Stimulated activated CD4-positive, alpha-beta T cell treated with anti-CD3 and anti-CD28 coated beads, Interleukin-2, amount 100 ng/mL, for 24 hours (primary cell): ENCODE results near the gene ABHD10.

Experiments
- DNase-seq, 2 donors: peaks; one replicate each; pipeline ENCODE4 v3.0.0-alpha.2; 2020

ABHD10 gene

DNA sequence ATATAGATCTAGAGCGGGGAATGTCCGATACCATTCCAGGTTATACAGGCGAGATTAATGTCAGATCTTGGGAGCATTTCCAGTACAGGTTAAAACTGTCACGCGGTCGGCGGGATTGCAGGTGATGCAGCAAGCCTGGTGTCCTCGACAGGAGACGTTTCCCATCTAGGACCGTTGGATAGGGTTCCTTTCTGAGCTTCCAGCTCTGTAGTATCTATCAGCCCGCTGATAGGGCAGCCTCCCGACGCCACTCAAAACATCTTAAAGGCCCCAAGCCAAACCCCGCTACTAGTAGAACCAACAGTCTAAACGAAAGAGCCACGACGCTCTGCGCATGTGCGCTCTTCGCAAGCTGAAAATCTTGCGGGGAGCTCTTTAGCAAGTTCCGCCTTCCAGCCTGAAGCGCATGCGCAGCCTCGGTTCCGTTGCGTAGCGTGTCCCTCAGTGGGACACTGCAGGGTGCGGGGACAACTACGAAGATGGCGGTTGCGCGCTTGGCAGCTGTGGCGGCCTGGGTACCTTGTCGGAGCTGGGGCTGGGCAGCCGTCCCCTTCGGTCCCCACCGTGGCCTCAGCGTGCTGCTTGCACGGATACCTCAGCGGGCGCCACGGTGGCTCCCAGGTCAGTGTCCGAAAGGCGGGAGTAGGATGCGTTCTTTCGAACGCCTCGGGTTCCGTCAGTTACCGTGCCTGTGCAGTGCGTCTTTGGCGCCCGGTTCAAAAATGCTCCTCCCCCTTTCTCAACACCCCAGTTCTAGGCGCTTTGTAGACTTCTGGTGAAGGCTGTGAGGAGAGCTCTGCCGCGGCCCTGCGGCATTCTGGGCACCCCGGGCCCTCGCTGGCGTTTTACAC lies at the start of gene ABHD10:
Gene ABHD10 (plus strand): TSS at position 444 of the 851 bp plus-strand sequence. CDS start 36 bp downstream, at position 480.
- peak; percentile 97 to 98 for DNase-seq

DNA sequence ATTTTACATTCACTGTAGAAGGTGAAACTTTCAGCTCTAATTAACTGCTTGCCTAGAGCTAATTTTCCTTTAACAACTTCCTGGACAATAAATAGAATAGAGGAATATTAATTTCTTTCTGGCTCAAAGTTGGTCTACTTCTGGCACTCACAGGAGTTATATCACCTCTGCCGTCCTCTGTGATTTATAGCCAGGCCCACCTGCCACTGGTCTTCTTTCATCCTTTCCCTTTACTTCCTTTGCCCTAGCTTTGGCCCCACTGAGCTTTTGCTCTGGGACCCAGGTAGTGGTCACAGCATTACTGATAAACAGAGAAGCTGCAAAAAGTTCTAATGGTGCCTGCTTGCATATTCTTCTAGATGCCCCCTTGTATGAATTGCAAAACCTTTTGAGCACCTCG lies 49.3 kb upstream of the ABHD10 start:
- DNase-seq: no peak

DNA sequence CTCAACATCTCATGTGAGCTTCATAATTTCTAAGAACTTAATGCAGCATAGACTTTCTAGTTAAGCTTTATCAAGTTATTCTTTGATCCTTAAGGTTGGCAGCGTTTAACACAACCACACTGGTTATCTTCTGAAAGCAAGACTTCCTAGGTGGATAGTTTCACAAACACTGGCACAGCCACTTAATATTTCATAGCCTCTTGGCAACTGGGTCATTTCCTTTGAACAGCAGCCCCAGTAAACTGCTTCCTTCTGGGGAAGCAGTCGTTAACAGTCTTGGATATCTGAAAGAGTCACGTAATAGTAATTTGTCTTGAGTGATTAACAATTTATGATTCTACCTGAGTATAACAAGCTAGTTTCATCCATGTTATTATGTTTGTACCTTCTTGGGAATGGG lies 45.9 kb upstream of the ABHD10 start:
- no peak for DNase-seq

DNA sequence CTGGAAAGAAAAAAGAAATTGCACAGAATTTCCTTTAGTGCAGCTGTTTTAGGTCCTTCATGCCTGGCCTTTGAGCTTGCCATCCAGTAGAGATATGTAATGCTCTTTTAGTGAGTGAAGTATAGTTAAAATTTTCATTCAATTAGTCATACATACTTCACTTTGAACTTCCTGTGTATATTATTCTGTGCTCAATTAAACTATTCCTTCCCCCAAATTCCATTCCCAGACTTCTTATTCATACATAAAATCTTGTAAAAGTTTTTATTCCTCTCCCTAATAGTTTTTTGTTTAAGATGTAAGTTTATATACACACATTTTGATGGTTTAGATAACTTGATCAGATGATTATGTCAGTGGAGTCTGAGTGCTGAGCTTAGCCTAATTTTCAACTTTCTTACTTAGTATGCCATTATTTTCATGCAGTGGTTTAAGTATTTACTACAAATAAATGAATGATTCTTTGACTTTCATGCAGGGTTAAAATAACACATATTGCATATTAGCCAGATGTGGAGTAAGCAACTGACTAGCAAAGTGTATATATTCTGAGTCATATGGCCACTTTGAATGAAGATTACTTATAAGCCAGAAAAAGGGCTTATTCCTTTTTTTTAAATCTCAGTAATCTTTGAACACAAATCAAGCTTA lies 42.5 kb upstream of the ABHD10 start:
- no peak for DNase-seq

DNA sequence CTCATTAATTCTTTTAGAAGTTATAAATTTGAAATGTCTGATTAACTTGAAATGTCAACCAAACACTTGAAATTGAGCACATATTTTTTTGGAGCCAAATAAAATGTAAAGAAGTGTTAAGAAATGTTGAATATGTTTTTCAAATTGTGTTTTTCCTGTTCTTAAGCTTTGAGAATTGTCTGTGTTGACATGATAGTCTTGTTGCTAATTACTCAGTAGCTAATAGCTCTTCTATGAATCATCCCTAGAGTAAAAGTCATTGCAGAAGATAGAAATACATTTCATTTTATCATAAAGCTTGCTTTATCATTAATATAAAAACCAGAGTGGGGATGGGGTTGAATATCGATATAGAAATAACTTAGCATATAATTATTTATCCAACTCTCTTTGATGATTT lies 41.9 kb upstream of the ABHD10 start:
- no peak for DNase-seq

DNA sequence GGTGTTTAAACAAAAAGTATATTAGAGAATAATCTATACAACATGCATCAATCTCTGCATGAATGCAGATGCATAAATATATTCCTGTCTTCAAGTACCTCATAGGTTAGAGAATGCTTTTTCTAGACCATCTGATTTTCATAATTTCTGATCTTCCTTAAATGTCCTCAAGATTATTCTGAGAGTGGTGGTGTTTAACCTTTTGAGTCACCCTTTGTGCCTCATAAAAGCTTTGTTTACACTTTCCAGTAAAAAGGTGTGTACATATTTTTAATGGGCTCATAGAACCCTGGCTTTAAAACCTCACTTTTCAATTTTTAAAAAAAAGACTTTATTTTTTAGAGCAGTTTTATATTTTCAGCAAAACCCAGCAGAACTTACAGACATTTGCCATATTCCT lies 41.0 kb upstream of the ABHD10 start:
- DNase-seq: no peak

DNA sequence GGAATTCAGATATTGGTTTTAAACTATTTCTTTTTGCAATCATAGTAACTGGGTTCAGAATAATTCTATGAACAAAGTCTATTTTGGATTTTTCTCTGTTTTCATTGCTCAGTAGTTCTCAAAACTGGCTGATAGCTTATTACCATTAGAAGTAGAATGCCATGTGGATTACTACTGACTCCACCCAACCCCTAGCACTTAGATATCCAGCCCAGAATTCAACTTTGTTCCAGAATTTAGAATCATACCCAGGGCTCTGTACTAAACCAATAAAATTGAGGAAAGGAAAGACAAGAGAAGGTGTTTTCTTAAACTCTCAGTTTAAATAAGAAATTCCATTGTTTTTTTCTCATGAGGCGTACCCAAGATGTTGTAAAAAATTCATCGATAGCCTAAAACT lies 39.0 kb upstream of the ABHD10 start:
- no peak for DNase-seq

DNA sequence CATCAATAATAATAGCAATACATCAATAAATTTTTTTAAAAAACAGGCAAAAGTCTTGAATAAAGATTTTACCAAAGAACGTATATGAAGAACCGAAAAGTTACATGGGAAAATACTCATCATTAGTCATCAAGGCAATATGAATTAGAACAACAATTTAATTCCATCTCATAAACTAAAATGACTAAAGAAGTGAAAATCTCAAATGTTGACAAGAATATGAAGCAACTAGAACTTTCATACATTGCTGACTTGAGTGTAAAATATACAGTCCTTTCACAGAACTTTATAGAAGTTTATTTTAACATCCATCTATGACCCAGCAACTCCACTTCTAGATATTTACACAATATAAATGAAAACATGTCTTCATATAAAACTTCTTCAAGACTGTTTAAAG lies 35.3 kb upstream of the ABHD10 start:
- no peak for DNase-seq

DNA sequence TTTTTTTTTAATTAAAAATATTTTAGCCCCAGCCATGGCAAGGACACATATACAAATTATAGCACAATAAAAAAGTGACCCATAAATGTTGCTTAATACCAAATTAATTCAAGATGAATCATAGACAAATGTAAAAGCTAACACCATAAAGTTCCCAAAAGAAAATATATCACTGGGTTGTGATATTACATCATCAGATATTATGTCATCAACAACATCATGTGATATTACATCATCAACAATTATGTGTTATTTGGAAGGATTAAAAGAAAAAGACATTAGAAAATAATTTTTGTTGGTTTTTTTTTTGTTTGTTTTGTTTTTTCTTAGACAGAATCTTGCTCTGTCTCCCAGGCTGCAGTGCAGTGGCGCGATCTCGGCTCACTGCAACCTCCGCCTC lies 34.5 kb upstream of the ABHD10 start:
- DNase-seq: no peak

DNA sequence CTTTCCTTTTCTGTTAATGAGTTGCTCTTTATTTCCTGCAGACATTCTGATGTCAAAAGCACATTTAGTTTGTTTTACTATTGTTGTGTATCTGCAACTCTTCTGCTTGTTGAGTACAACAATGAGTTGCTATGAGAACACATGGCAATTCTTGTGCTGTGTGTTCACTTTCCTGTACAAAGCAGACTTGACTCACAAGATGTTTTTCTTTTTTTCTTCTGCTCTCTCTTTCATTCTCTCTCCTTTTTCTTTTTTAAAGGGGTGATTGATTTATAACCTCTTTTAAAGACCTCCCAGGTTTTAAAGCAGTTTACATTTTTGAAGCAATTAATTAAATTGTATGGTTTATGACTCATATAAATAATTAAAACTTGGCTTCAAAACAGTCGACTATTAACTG lies 31.6 kb upstream of the ABHD10 start:
- no peak for DNase-seq

DNA sequence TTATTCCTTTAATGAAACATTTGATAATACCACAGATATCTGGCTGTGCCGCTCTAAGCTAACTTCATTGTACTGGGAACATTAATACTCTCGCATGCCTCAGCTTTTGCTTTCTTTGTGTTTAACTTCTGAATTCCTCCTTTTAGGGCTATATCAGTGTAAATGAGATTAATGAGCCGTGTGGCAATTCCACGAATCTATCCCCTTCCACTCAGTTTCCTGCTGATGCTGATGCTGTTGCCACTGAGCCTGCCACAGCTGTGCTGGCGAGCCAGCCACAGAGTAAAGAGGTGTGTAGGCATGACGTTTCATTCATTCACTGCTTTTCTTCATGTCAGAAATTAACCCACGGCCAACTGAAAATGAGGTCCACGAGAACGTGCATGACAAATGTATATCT lies 30.0 kb upstream of the ABHD10 start:
- DNase-seq: no peak

DNA sequence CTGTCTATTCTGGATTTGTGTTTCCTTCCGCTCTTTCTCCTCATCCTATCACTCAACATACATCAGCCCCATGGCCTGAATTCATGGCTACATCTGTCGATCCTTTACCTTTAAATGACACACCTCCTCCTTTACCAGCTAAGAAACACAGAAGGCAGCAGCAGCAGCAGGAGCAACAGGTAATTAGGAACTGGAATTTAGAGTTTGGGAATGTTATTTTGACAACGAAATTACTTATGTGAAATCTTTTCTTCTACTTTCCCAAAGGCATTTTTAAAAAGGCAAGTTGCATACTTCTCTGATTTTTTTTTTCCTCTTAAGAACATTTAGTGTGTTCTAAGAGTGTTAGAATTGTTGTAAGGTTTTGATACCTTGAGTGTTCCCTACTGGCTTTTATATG lies 29.1 kb upstream of the ABHD10 start:
- DNase-seq: no peak

DNA sequence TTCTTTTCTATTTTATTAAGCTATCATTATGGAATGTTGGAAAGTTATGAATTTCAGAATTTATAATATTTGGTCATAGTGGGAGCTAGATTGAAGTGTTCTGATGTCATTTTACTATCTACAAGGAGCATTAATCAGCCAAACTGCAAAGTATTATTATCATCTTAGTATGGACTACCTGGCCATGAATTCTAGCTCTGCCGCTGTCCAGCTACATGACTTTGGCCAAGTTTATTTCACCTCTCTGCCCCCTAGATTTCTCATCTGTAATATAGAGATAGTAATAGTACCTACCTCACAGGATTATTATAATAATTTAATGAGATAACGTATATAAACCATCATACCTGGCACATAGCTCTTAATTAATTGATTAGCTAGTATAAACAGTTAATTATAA lies 27.8 kb upstream of the ABHD10 start:
- no peak for DNase-seq

DNA sequence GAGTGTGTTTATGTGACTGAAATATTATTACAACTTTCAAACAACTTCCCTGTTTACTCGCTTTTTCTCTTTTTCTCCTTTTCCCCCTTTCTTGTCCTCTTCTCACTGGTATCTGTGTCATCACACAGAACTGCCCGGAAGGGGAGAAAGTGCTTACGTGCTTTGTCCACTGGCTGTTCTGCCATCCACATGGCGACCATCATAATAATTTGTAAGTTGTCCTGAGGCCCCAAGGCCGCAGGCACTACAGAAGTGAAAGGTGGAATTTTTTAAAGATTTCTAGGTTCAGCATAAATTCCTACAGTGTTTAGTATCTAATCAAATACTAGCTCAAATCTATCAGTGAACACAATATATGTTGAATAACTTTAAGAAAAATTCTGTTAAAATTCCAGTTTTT lies 26.7 kb upstream of the ABHD10 start:
- DNase-seq: no peak

DNA sequence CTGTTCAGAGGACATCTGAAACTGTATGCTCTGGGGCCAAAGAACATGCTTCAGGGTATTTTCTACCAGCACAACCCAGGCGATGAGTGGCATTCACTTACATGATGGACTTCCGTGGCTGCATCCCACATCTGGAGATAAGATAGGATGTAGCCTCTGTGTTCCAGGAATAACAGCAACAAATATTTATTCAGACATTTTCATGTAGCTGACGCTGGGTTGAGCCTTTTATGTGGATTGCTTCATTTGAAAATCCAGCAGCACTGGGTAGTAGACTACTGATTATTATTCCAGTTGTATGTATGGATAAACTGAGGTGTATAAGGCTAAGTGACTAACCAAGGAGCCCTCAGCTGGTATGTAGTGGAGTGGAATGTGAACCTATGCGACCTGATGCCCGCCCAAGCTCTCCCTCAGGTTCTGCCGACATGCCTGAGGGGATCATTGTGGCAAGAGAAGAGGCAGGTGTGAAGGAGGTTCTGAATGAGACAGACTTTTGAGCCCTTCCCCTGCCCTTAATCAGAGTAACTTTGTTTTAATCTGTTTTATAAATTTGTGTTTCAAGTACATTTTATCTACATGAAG lies 25.9 kb upstream of the ABHD10 start:
- no peak for DNase-seq

DNA sequence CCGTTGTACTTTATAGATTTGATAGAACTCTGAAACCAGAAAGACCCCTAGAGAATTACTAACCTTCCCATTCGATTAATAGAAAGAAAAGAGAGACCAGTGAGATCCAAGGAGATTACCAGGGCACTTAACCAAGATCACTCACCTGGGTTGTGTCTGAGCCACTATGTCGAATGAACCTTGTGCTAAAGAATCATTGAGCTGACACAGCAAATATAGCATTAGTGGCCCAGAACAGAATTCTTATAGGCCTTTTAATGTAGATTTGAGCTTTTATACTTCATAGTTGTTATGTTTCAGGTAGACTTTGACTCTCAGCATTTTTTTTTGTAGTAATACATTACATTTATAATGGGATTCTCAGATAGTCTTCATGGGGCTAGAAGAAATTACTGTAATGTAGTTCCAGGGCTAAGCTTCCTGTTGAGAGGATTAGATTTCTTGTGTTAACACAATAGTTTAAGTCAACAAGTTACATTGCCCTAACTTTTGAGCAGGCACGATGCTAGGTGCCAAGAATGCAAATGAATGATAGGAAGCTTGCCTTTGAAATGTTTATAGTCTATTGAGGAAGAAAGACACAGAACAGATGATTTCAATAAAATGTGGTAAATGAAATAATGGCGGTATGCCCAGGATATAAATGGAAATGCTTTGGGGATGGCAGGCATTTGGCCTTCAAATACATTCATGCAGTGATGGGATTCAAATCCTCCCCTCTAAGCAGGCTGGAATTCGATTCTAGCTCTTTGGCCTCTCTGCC lies 24.4 kb upstream of the ABHD10 start:
- DNase-seq: no peak

DNA sequence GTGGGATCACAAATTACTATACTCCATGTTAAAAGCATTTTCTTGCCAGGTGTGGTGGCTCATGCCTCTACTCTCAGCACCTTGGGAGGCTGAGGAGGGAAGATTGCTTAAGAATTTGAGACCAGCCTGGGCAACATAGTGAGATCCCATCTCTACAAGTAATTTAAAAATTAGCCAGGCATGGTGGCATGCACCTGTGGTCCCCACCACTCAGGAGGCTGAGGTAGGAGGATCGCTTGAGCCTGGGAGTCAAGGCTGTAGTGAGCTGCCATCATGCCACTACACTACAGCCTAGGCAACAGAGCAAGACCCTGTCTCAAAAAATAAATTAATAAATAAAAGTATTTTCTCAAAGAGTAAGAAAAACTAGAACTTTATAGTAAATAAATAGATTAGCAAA lies 22.9 kb upstream of the ABHD10 start:
- DNase-seq: no peak

DNA sequence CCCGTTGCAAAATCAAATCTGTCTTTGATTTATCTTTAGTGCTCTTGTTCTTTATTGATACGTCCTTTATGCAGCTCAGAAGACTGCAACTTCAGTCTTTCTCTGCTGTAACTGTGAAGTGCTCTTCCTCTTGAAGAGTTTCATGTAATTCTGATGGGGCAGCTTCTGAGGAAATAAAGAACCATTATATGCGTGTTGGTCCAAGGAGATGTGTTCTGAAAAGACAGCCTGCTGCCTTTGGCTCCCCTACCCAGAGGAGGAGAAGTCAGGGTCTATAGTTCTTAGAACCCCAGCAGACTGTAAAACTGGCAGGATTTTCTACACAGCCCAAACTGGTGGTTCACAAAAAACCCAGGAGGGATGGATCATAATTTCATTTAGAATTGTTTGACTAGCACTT lies 22.4 kb upstream of the ABHD10 start:
- no peak for DNase-seq

DNA sequence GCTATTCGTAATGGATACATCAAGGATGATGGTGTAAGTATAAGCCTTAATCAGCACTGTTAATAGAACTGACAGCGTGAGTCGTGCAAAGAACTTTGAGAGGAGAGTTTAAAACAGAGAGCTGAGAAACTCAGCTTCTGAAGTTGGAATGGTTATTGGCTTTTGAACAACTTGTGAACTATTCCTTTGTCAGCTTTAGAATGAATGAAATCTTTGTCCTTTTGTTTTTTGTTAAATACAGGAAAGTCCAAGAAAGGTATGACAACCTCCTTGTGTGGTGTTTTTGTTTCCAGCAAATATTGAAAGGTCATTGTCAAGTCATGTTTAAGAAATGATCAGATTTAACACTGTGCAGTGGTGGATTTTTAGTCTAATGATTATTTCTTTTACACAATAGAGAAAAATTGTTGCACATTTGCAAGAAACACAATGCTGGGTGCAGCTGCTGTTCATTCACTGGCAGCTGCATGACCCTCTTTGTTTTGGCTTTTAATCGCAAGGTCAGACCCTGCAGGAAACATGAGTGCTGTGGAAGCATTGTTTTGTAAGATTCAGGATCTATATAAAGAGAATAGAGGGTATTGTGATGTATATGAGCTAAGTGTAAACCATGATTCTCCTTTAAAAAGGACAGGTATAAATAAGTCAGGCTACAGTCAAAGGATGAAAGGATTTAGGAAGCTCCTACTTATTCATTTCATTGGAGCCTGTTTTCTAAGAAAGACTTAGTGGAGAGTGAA lies 21.7 kb upstream of the ABHD10 start:
- no peak for DNase-seq

DNA sequence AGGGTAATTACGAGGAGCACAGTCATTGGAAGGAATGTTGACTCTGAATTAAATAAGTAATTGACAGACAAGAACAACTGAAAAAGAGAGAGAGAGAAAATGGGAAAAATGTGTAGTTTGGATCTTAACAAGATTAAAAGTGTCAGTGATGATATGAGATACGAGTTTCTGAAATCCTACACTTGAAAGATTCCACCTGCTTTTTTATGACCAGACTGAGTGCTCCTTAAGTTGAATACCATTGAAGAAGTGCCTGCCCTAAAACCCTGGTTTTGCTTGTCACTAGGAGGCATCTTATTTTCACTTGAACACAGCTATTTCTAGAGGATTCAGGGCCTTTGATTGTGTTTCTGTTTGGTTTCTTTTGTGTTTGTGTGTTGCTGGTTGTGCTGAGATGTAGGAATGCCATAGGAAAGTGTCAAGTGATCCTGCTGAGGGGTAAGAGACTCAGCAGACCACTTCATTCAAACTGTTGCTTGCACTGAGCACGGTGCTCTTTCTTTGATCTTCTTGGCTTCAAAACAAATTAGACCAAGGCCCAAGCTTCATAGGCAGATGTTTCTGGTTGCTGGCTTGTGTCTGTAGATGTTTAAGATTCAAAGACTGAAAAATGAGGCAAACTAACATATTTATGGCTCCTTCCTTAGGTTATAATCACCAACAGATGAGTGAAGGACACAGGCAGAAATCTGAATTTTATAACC lies 17.2 kb upstream of the ABHD10 start:
- DNase-seq: no peak

DNA sequence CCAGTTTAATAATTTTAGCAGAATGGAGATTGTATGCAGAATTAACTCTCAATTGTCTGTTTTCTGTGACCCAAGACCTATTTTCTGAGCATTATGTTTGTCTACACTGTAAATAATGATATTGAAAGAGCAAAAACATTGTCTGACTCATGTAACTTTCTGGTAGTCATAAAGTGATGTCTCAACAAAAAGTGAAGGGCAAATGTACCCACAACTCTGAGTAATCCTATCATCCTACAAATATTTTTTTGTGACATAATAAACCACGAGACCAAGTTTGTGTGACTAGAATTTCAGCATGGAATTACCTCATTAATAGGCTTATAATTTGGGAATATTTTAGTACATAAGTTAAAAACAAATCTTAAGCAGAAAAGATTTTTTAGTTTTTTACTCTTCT lies 15.4 kb upstream of the ABHD10 start:
- no peak for DNase-seq

DNA sequence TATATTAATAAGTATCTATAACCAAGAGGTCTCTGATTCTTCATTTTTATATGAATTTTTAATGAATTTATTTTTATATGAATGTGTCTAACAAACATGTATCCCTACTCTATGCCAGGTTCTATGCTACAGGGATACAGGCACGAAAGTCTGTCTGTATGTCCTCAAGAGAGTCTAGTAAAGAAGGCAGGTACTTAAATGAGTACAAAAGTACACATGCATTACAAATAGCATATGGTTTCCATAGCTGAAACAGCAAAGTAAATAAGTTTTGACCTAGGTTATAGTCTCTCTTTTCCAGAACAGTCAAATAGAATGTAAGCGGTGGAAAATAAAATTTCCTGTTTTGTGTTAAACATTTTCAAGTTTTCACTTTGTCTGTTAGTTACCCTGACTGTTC lies 13.3 kb upstream of the ABHD10 start:
- DNase-seq: no peak
